ENCODE measurements around the gene TBXAS1.

TBXAS1 gene

GRCh38 chr7:140053812-140054539, 224.9 kb downstream of the TBXAS1 start:
- no peak overlapping the region for H3K4me3 ChIP-seq (ENCODE audit: low read length)
- H4K20me1 ChIP-seq (ENCODE audit: control insufficient read depth, insufficient read depth, low read depth, low read length) = no peaks in the 10 kb centered on the region
- no peaks in the 10 kb centered on the region for H3K9me3 ChIP-seq (ENCODE audit: control insufficient read depth, insufficient read depth, low read length)
- H3K27me3 ChIP-seq (ENCODE audit: control insufficient read depth, low read length) = no peaks in the 10 kb centered on the region
- H3K36me3 ChIP-seq (ENCODE audit: control insufficient read depth, low read length) = no peaks in the 10 kb centered on the region
- H3K4me1 ChIP-seq (ENCODE audit: control insufficient read depth, low read length) = peaks cover 7% of the 10 kb centered on the region
- H3K27ac ChIP-seq (ENCODE audit: low read depth, low read length) = no peak overlapping the region
- H3K9me2 ChIP-seq (replicated peaks; ENCODE audit: control insufficient read depth, low read length) = no peaks in the 10 kb centered on the region
- TF ChIP-seq EZH2phosphoT487 (IDR thresholded peaks at IDR 0.05; ENCODE audit: borderline replicate concordance, low read length) (no peak), CTCF (IDR thresholded peaks at IDR 0.05; ENCODE audit: low read depth, low read length, poor library complexity, severe bottlenecking) (no peak)
- no peak overlapping the region for H3K4me2 ChIP-seq (ENCODE audit: low read length)
- no peaks in the 10 kb centered on the region for H3K79me2 ChIP-seq (ENCODE audit: control insufficient read depth, low read length)
- no peaks in the 10 kb centered on the region for H3F3A ChIP-seq (ENCODE audit: control insufficient read depth, insufficient read depth)

GRCh38 chr7:140054751-140055150, 225.7 kb downstream of the TBXAS1 start:
- TF ChIP-seq EZH2phosphoT487 (IDR thresholded peaks at IDR 0.05; ENCODE audit: borderline replicate concordance, low read length) = no peak
- TF ChIP-seq CTCF (IDR thresholded peaks at IDR 0.05; ENCODE audit: low read depth, low read length, poor library complexity, severe bottlenecking) = no peak
- no peaks in the 10 kb centered on the region for H4K20me1 ChIP-seq (ENCODE audit: control insufficient read depth, insufficient read depth, low read depth, low read length)
- H3K27ac ChIP-seq (ENCODE audit: low read depth, low read length) = no peak overlapping the region

GRCh38 chr7:140055833-140056232, 226.8 kb downstream of the TBXAS1 start:
- H4K20me1 ChIP-seq (ENCODE audit: control insufficient read depth, insufficient read depth, low read depth, low read length) = no peaks in the 10 kb centered on the region
- H3K27me3 ChIP-seq (ENCODE audit: control insufficient read depth, low read length) = no peaks in the 10 kb centered on the region
- H3K9me2 ChIP-seq (replicated peaks; ENCODE audit: control insufficient read depth, low read length) = no peaks in the 10 kb centered on the region
- no peaks in the 10 kb centered on the region for H3K36me3 ChIP-seq (ENCODE audit: control insufficient read depth, low read length)
- TF ChIP-seq EZH2phosphoT487 (IDR thresholded peaks at IDR 0.05; ENCODE audit: borderline replicate concordance, low read length) = no peak
- no peak overlapping the region for H3K4me3 ChIP-seq (ENCODE audit: low read length)
- no peaks in the 10 kb centered on the region for H3F3A ChIP-seq (ENCODE audit: control insufficient read depth, insufficient read depth)
- no peak overlapping the region for H3K27ac ChIP-seq (ENCODE audit: low read depth, low read length)
- no peak overlapping the region for H3K4me2 ChIP-seq (ENCODE audit: low read length)
- no peaks in the 10 kb centered on the region for H3K9me3 ChIP-seq (ENCODE audit: control insufficient read depth, insufficient read depth, low read length)
- H3K4me1 ChIP-seq (ENCODE audit: control insufficient read depth, low read length) = peaks cover 7% of the 10 kb centered on the region
- H3K79me2 ChIP-seq (ENCODE audit: control insufficient read depth, low read length) = no peaks in the 10 kb centered on the region

More at GRCh38 chr7:140054751-140055150, 225.7 kb downstream of the TBXAS1 start:
- H3K9me3 ChIP-seq (ENCODE audit: control insufficient read depth, insufficient read depth, low read length) = no peaks in the 10 kb centered on the region
- no peaks in the 10 kb centered on the region for H3K79me2 ChIP-seq (ENCODE audit: control insufficient read depth, low read length)
- no peaks in the 10 kb centered on the region for H3K9me2 ChIP-seq (replicated peaks; ENCODE audit: control insufficient read depth, low read length)
- no peaks in the 10 kb centered on the region for H3K36me3 ChIP-seq (ENCODE audit: control insufficient read depth, low read length)
- H3K4me2 ChIP-seq (ENCODE audit: low read length) = no peak overlapping the region
- no peak overlapping the region for H3K4me3 ChIP-seq (ENCODE audit: low read length)
- H3K27me3 ChIP-seq (ENCODE audit: control insufficient read depth, low read length) = no peaks in the 10 kb centered on the region
- H3K4me1 ChIP-seq (ENCODE audit: control insufficient read depth, low read length) = peaks cover 7% of the 10 kb centered on the region
- no peaks in the 10 kb centered on the region for H3F3A ChIP-seq (ENCODE audit: control insufficient read depth, insufficient read depth)

- Histone ChIP-seq H3K36me3 (ENCODE audit: control insufficient read depth, low read length) (no peaks in the 10 kb centered on the region), H3K79me2 (ENCODE audit: control insufficient read depth, low read length) (no peaks in the 10 kb centered on the region), H4K20me1 (ENCODE audit: control insufficient read depth, insufficient read depth, low read depth, low read length) (no peaks in the 10 kb centered on the region), H3K27me3 (ENCODE audit: control insufficient read depth, low read length) (peaks cover 3% of the 10 kb centered on the region; the same call in 1 of the 2 replicates), H3K27ac (ENCODE audit: low read depth, low read length) (no peak overlapping the region), H3K9me2 (replicated peaks; ENCODE audit: control insufficient read depth, low read length) (no peaks in the 10 kb centered on the region), H3K4me3 (ENCODE audit: low read length) (no peak overlapping the region), H3K9me3 (ENCODE audit: control insufficient read depth, insufficient read depth, low read length) (no peaks in the 10 kb centered on the region), H3K4me2 (ENCODE audit: low read length) (no peak overlapping the region), H3F3A (ENCODE audit: control insufficient read depth, insufficient read depth) (no peaks in the 10 kb centered on the region), H3K4me1 (ENCODE audit: control insufficient read depth, low read length) (peaks cover 7% of the 10 kb centered on the region)
- TF ChIP-seq EZH2phosphoT487 (IDR thresholded peaks at IDR 0.05; ENCODE audit: borderline replicate concordance, low read length) = no peak
Measured at GRCh38 chr7:140056431-140057142, 227.5 kb downstream of the TBXAS1 start.

Measured in DOHH2 (cell line).